BLaER1 (cell line): Measurements from ENCODE around the gene TDRD10.
"Not testable (repeated sequence)": the region's sequence is repeated elsewhere in the genome, so short reads cannot be mapped to it uniquely, and the experiment has no call there.

Source experiments
- H3K27ac ChIP-seq: shearing (Covaris generic); formaldehyde crosslinking; 2 replicates; pipeline ENCODE4 v1.8.1; 2022
- H3K27me3 ChIP-seq: shearing (Covaris generic); formaldehyde crosslinking; 2 replicates; pipeline ENCODE4 v1.8.1; 2022
- H3K36me3 ChIP-seq: shearing (Covaris generic); formaldehyde crosslinking; 2 replicates; pipeline ENCODE4 v1.8.1; 2022
- H3K4me1 ChIP-seq: shearing (Covaris generic); formaldehyde crosslinking; 2 replicates; pipeline ENCODE4 v1.8.1; 2022
- H3K4me2 ChIP-seq: shearing (Covaris generic); formaldehyde crosslinking; 2 replicates; pipeline ENCODE4 v1.8.1; 2022
- H3K4me3 ChIP-seq: shearing (Covaris generic); formaldehyde crosslinking; 2 replicates; pipeline ENCODE4 v1.8.1; 2022
- H3K9ac ChIP-seq: shearing (Covaris generic); formaldehyde crosslinking; 2 replicates; pipeline ENCODE4 v1.8.1; 2022
- H3K9me3 ChIP-seq: shearing (Covaris generic); formaldehyde crosslinking; 2 replicates; pipeline ENCODE4 v1.8.1; 2022
- H4K20me1 ChIP-seq: shearing (Covaris generic); formaldehyde crosslinking; 2 replicates; pipeline ENCODE4 v1.8.1; 2022
- Cebpa-rat ChIP-seq: shearing (Covaris generic); IDR thresholded peaks from 2 replicates; pipeline ENCODE4 v1.8.1; 2022

Gene TDRD10

DNA sequence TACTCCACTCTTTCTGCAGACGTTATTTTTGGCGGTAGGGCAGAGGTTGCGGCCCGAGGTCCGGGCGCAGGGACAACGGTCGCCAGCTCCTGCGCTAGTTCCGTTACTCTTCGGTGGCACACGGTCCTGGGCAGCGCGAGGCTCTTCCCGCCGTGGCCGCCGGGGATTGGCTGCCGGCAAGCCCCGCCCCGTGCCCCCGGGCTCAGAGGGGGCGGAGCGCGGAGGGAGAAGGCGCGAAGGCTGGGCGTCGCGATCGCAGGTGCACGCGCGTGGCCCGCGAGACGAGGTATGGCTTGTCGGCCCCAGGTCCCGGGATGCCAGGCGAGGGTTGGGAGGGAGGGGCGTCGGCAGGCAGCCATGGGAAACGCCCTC is 711 bp downstream of the TDRD10 start:
- Histone ChIP-seq H3K9me3 (peaks cover 31% of the 10 kb centered on the region), H4K20me1 (no peaks in the 10 kb centered on the region), H3K4me2 (peak overlapping the region; percentile 79), H3K4me3 (peak overlapping the region; percentile 58), H3K27ac (no peak overlapping the region), H3K36me3 (no peaks in the 10 kb centered on the region), H3K9ac (no peak overlapping the region), H3K4me1 (peaks cover 50% of the 10 kb centered on the region), H3K27me3 (peaks cover 34% of the 10 kb centered on the region)
- no peak for TF ChIP-seq Cebpa-rat

DNA sequence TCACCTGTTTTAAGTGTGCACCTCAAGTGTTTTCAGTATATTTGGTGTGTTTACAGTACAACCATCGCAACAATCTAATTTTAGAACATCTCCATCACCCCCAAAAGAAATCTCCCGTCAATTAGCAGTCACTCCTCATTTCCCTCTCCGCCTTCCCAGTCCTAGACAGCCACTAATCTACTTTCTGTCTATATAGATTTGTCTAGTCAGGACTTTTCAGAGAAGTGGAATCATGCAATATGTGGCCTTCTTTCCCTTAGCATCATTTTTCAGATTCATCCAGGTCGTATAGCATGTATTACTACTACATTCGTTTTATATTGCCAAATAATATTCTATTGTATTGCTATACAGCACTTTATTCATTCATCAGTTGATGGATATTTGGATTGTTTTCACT is 1.9 kb downstream of the TDRD10 start:
- no peak for TF ChIP-seq Cebpa-rat

DNA sequence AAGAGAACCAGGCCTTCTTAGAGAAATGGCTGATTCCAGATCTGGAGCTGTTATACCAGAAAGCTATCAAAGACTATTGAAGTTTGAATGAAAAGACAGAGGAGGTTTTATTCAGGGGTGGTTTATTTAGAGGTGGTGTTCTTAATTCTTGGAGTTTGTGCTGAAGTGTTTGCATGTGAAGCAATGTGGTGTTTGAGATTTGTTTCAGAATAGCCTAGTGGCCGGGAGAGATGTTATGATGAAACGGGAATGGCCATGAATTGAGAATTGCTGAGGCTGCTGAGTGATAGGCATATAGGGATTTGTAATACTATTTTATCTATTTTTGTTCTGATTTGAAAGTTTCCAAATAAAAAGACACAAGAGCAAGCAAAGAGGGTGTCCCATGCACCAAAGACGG is 10.7 kb downstream of the TDRD10 start:
- no peaks in the 10 kb centered on the region for H4K20me1 ChIP-seq
- H3K27me3 ChIP-seq = no peaks in the 10 kb centered on the region
- TF ChIP-seq Cebpa-rat = no peak

More for the DNA sequence above, 1.9 kb downstream of the TDRD10 start:
- Histone ChIP-seq H3K27me3 (peaks cover 34% of the 10 kb centered on the region), H3K4me1 (peaks cover 38% of the 10 kb centered on the region), H3K27ac (no peak overlapping the region), H3K4me2 (no peak overlapping the region), H3K9me3 (peaks cover 31% of the 10 kb centered on the region), H3K9ac (no peak overlapping the region), H4K20me1 (no peaks in the 10 kb centered on the region), H3K36me3 (no peaks in the 10 kb centered on the region), H3K4me3 (no peak overlapping the region)

DNA sequence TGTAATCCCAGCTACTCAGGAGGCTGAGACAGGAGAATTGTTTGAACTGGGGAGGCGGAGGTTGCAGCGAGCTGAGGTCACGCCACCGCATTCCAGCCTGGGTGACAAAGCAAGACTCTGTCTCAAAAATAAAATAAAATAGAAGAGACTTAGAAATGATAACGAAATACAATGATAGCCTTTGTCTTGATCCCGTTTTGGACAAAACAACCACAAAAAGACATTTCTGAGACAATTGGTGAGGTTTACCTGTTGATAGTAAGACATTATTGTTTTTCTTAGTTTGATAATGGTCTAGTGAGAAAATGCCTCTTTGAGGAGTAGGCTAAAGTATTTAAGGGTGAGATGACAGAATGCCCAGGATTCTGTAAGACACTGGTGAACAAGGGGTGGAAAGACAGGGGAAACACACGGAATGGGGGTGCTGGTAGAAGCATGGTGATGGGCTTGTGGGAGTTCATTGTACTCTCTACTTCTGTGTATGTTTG is 12.1 kb downstream of the TDRD10 start:
- Histone ChIP-seq H3K4me1 (no peaks in the 10 kb centered on the region), H3K9me3 (no peaks in the 10 kb centered on the region), H3K27ac (no peak overlapping the region), H3K27me3 (no peaks in the 10 kb centered on the region), H3K4me3 (no peak overlapping the region), H3K36me3 (no peaks in the 10 kb centered on the region), H3K4me2 (no peak overlapping the region), H4K20me1 (no peaks in the 10 kb centered on the region), H3K9ac (no peak overlapping the region)
- no peak for TF ChIP-seq Cebpa-rat

More for the DNA sequence above, 10.7 kb downstream of the TDRD10 start:
- H3K4me1 ChIP-seq = no peaks in the 10 kb centered on the region
- no peak overlapping the region for H3K4me3 ChIP-seq
- no peaks in the 10 kb centered on the region for H3K9me3 ChIP-seq
- no peaks in the 10 kb centered on the region for H3K36me3 ChIP-seq
- no peak overlapping the region for H3K4me2 ChIP-seq
- H3K9ac ChIP-seq = no peak overlapping the region
- H3K27ac ChIP-seq = no peak overlapping the region

DNA sequence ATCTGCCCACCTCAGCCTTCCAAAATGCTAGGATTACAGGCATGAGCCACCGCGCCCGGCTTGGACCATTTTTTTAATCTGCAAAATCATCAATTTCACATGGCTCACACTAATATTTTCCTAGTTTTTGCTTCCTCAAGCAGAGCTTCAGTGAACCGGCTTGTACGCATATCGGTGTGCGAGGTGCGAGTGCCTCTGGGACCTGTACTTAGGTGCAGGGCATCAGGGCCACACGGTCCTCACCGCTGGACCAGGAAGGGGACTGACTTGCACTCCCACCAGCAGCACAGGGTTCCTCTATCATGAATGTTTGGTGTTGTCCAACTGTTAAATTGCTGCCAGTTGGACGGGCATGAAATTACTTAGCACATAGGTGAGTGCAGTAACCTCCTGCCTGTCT is 15.6 kb downstream of the TDRD10 start:
- Histone ChIP-seq H3K27me3 (no peaks in the 10 kb centered on the region), H3K9ac (no peak overlapping the region), H3K4me1 (no peaks in the 10 kb centered on the region), H3K27ac (no peak overlapping the region), H4K20me1 (no peaks in the 10 kb centered on the region), H3K36me3 (no peaks in the 10 kb centered on the region), H3K9me3 (no peaks in the 10 kb centered on the region), H3K4me2 (no peak overlapping the region), H3K4me3 (no peak overlapping the region)
- TF ChIP-seq Cebpa-rat = no peak

DNA sequence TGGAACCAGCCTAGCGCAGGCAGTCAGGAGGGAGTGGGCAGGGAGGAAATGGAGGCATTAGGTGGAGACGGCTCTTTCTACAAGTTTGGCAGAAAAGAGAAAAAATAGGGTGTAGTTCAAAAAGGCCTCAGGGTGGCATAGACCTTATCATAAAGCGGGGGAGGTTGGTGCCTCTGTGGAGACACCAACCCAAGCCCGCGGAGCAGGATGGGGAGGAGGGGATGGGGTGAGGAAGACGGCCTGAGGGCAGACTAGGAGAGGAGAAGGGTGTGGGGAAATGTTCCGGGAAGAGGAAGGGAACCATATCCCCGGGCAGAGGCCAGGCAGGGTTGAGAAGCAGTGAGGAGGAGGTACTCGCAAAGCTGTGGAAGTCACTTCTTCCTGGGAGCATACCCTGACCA is 17.6 kb downstream of the TDRD10 start:
- no peaks in the 10 kb centered on the region for H3K27me3 ChIP-seq
- H3K27ac ChIP-seq = no peak overlapping the region
- no peak for TF ChIP-seq Cebpa-rat
- H3K4me1 ChIP-seq = no peaks in the 10 kb centered on the region
- H3K9ac ChIP-seq = no peak overlapping the region
- no peaks in the 10 kb centered on the region for H4K20me1 ChIP-seq
- no peak overlapping the region for H3K4me3 ChIP-seq
- no peak overlapping the region for H3K4me2 ChIP-seq
- 0 out of 2 replicates have a peak, but pooled peaks cover 7% of the 10 kb centered on the region for H3K9me3 ChIP-seq
- H3K36me3 ChIP-seq = no peaks in the 10 kb centered on the region

DNA sequence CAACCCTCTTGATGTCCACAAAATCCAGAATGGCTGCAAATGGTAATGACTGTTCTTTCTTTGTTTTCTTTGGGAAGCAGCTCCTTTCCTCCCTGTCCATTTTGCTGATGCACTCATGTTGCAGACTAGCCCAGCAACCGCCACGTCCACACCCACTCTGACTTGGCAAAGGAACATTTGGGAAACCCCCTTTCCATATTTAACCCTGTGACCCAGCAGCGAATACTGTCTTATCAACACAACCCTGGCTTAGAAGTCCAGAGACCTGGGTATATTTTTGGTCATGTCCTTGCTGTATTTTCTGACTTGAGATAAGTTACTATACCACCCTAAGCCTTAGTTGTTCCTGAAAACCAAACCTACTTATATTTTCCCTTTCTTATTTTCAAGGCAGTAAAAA is 18.3 kb downstream of the TDRD10 start:
- Histone ChIP-seq H3K27ac (no peak overlapping the region), H3K27me3 (no peaks in the 10 kb centered on the region), H3K4me1 (no peaks in the 10 kb centered on the region), H3K4me2 (no peak overlapping the region), H3K36me3 (no peaks in the 10 kb centered on the region), H3K9me3 (0 out of 2 replicates have a peak, but pooled peaks cover 7% of the 10 kb centered on the region), H4K20me1 (no peaks in the 10 kb centered on the region), H3K9ac (no peak overlapping the region), H3K4me3 (no peak overlapping the region)
- TF ChIP-seq Cebpa-rat = no peak

DNA sequence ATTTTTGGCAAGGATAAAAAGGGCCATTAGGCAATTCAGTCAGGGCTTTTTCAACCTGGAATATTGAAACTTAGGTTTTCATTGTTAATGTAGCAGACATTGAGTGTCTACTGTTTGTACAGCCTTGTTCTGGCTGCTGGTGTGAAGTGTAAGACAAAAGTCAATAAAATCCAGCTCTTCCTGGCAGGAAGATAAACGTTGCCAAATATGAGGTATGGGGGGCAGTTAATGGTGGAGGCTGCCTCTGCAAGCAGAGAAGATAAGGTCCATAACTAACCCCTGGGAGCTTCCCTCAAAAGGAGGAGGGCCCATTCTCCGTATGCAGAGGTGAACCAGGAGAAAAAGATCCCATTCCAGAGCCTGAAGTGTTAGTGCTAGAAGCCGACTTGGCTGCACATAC is 19.7 kb downstream of the TDRD10 start:
- H3K4me2 ChIP-seq = no peak overlapping the region
- H3K36me3 ChIP-seq = no peaks in the 10 kb centered on the region
- H4K20me1 ChIP-seq = no peaks in the 10 kb centered on the region
- no peak overlapping the region for H3K4me3 ChIP-seq
- TF ChIP-seq Cebpa-rat = no peak
- no peaks in the 10 kb centered on the region for H3K4me1 ChIP-seq
- H3K27ac ChIP-seq = no peak overlapping the region
- H3K9ac ChIP-seq = no peak overlapping the region
- no peaks in the 10 kb centered on the region for H3K27me3 ChIP-seq
- H3K9me3 ChIP-seq = 0 out of 2 replicates have a peak, but pooled peaks cover 7% of the 10 kb centered on the region

DNA sequence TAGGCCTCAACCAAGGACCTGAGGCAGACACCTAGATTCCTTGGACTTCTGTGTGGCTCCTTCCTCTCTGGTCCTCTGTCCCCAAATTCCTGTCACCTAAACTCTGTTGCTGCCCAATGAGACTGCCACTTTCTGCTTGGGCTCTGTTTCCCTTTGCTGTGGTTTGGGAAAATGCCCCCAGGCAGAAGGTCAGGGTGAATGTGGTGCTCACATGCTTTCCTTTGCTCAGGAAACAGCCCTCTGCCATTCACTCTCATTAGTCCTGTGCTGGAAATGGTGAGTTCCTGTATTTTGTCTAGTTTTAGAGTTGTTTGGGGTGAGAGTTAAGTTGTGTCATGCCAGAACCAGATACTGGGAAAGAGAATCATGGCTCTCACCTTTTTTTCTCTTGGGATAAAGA is 22.9 kb downstream of the TDRD10 start:
- Histone ChIP-seq H3K4me1 (no peaks in the 10 kb centered on the region), H3K27ac (no peak overlapping the region), H4K20me1 (no peaks in the 10 kb centered on the region), H3K36me3 (no peaks in the 10 kb centered on the region), H3K4me2 (no peak overlapping the region), H3K9ac (no peak overlapping the region), H3K27me3 (no peaks in the 10 kb centered on the region), H3K4me3 (no peak overlapping the region), H3K9me3 (0 out of 2 replicates have a peak, but pooled peaks cover 7% of the 10 kb centered on the region)
- TF ChIP-seq Cebpa-rat = no peak

DNA sequence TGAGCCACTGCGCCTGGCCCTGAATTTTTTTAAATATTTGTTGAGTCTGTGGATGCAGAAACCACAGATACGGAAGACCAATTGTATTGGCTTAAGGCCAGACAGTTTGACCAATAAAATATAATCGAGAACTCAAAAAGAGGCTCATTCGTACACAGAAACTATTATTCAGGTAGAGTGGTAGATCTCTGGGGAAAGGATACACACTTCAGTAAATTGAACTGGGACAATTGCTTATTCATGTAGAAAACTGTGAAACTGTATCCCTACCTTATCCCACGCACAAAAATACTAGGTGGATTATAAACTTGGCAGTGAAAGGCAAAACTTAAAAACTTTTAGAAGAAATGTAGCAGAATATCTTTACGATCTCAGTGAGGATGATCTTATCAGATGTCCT is 25.2 kb downstream of the TDRD10 start:
- no peak for TF ChIP-seq Cebpa-rat
- Histone ChIP-seq H3K9ac (no peak overlapping the region), H3K4me3 (no peak overlapping the region), H3K27ac (no peak overlapping the region), H3K4me1 (no peaks in the 10 kb centered on the region), H3K4me2 (no peak overlapping the region), H3K9me3 (peaks cover 11% of the 10 kb centered on the region; the same call in 1 of the 2 replicates), H3K36me3 (no peaks in the 10 kb centered on the region), H3K27me3 (no peaks in the 10 kb centered on the region), H4K20me1 (no peaks in the 10 kb centered on the region)

DNA sequence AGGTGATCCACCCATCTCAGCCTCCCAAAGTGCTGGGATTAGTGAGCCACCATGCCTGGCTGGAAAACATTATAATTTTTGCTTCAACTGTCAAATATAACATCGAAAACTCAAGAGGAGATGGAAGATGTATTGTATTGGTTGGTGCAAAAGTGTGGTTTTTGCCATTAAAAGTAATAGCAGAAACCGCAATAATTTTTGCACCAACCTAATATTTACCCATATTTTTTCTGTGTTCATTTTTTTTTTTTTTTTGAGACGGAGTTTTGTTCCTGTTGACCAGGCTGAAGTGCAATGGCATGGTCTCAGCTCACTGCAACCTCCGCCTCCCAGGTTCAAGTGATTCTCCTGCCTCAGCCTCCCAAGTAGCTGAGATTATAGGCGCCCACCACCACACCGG is 27.3 kb downstream of the TDRD10 start:
- Histone ChIP-seq H3K4me3 (no peak overlapping the region), H3K27ac (no peak overlapping the region), H3K4me2 (no peak overlapping the region), H3K9me3 (peaks cover 9% of the 10 kb centered on the region; the same call in 1 of the 2 replicates), H4K20me1 (no peaks in the 10 kb centered on the region), H3K27me3 (no peaks in the 10 kb centered on the region), H3K36me3 (no peaks in the 10 kb centered on the region), H3K4me1 (no peaks in the 10 kb centered on the region), H3K9ac (no peak overlapping the region)
- no peak for TF ChIP-seq Cebpa-rat

DNA sequence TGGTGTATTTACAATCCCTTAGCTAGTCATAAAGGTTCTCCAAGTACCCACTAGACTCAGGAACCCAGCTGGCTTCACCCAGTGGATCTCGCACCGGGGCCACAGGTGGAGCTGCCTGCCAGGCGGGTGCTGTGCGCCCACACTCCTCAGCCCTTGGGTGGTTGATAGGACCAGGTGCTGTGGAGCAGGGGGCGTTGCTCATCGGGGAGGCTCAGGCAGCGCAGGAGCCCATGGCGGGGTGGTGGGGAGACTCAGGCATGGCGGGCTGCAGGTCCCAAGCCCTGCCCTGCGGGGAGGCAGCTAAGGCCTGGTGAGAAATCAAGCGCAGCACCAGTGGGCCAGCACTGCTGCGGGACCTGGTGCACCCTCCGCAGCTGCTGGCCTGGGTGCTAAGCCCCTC is 29.9 kb downstream of the TDRD10 start:
- H3K4me1 ChIP-seq, H3K4me3 ChIP-seq, H3K36me3 ChIP-seq: not testable (repeated sequence)

More for the DNA sequence above, 29.9 kb downstream of the TDRD10 start:
- not testable (repeated sequence) for H3K4me2 ChIP-seq, H3K9me3 ChIP-seq, H3K27ac ChIP-seq, H4K20me1 ChIP-seq, H3K27me3 ChIP-seq, H3K9ac ChIP-seq
